Common myeloid progenitor, CD34-positive (primary cell): ENCODE results near the gene ZFR.
"Not testable (repeated sequence)": the region's sequence is repeated elsewhere in the genome, so short reads cannot be mapped to it uniquely, and the experiment has no call there.

Experiments used
- CTCF ChIA-PET: fragments of 350-600 bp; sonication (Branson Sonifier 250); formaldehyde crosslinking; loops from one replicate; lab custom pipeline; 2021; ENCODE audit warnings: antibody characterized with exemption; lab: Charles Lee
- POLR2A ChIA-PET: fragments of 350-600 bp; sonication (Branson Sonifier 250); formaldehyde crosslinking; loops from one replicate; lab custom pipeline; 2021; ENCODE audit warnings: antibody characterized with exemption; lab: Charles Lee
- DNase-seq, 3 donors: peaks; one replicate each; pipeline versions ENCODE4 v3.0.0 to v3.0.0-alpha.2; 2013
- H3K27ac ChIP-seq, 2 experiments: 1 replicate in 1 of 2; 2 replicates in 1 of 2; pipeline ENCODE4 v1.7.0; 2013; ENCODE audit warnings: inconsistent platforms in 2 of 2, low read length in 2 of 2, mild to moderate bottlenecking in 2 of 2, low read depth in 1 of 2, moderate library complexity in 1 of 2; ENCODE audit not compliant: severe bottlenecking in 2 of 2, insufficient read depth in 1 of 2, poor library complexity in 1 of 2
- H3K27me3 ChIP-seq, 5 experiments: replicated peaks in 2 of 5; 1 replicate in 3 of 5; 2 replicates in 2 of 5; pipeline versions ENCODE4 v1.6.1 to v1.7.0; 2013; ENCODE audit warnings: low read length in 4 of 5, mild to moderate bottlenecking in 2 of 5, moderate library complexity in 2 of 5, inconsistent platforms in 1 of 5; ENCODE audit not compliant: insufficient read depth in 5 of 5, control insufficient read depth in 4 of 5
- H3K36me3 ChIP-seq, 4 experiments: 1 replicate in 2 of 4; 2 replicates in 2 of 4; pipeline versions ENCODE4 v1.6.1 to v1.7.0; 2013; ENCODE audit warnings: low read length in 3 of 4, control low read depth in 1 of 4, mild to moderate bottlenecking in 1 of 4; ENCODE audit not compliant: control insufficient read depth in 4 of 4, insufficient read depth in 4 of 4
- H3K4me1 ChIP-seq, 4 experiments: 1 replicate in 3 of 4; 2 replicates in 1 of 4; pipeline versions ENCODE4 v1.6.1 to v1.7.1; 2013; ENCODE audit warnings: low read length in 3 of 4, mild to moderate bottlenecking in 3 of 4, control low read depth in 1 of 4, inconsistent platforms in 1 of 4, moderate library complexity in 1 of 4; ENCODE audit not compliant: control insufficient read depth in 4 of 4, insufficient read depth in 4 of 4; ENCODE audit errors: control extremely low read depth in 1 of 4
- H3K4me3 ChIP-seq, 7 experiments: 1 replicate in 4 of 7; 2 replicates in 3 of 7; pipeline versions ENCODE4 v1.5.1 to v1.7.0; 2013; ENCODE audit warnings: mild to moderate bottlenecking in 7 of 7, low read length in 6 of 7, moderate library complexity in 6 of 7, inconsistent platforms in 2 of 7, low read depth in 2 of 7, control low read depth in 1 of 7; ENCODE audit not compliant: insufficient read depth in 4 of 7, control insufficient read depth in 1 of 7; ENCODE audit errors: extremely low read depth in 1 of 7
- H3K9me3 ChIP-seq, 5 experiments: 1 replicate in 4 of 5; 2 replicates in 1 of 5; pipeline versions ENCODE4 v1.6.1 to v1.7.1; 2013; ENCODE audit warnings: low read length in 4 of 5, mild to moderate bottlenecking in 2 of 5, inconsistent platforms in 1 of 5, low read depth in 1 of 5, moderate library complexity in 1 of 5; ENCODE audit not compliant: control insufficient read depth in 4 of 5, insufficient read depth in 2 of 5; ENCODE audit errors: control extremely low read depth in 1 of 5
- WGBS: methylation state at CpG from one replicate; pipeline ENCODE4 v1.1.5; 2013; ENCODE audit not compliant: insufficient coverage; 5-methylcytosine and 5-hydroxymethylcytosine counted together

ZFR gene

GRCh38 chr5:32432633-32433032, 11.9 kb downstream of the ZFR start:
- Histone ChIP-seq H3K27me3 (no peaks in the 10 kb centered on the region), H3K27ac (no peak overlapping the region), H3K4me1 (peaks cover 0 to 5% (median 0%) of the 10 kb centered on the region in 4 experiments), H3K4me3 (no peak overlapping the region), H3K9me3 (peaks cover 0 to under 1% (median 0%) of the 10 kb centered on the region in 5 experiments), H3K36me3 (peaks cover 3 to 25% (median 12%) of the 10 kb centered on the region in 4 experiments)
- DNase-seq: no peak
- CTCF ChIA-PET: interaction anchor here (0.6 to 2.9 kb wide), 7 partner anchors 11 to 155 kb away, joined by 3 to 10 read pairs (median 3); no protein-coding TSS in a partner anchor
- WGBS: 95% methylated on average over 2 of the region's 3 CpGs
- POLR2A ChIA-PET: interaction anchor here (1.5 kb wide), 1 partner anchor 11 kb away, joined by 3 read pairs; no protein-coding TSS in a partner anchor

GRCh38 chr5:32430825-32431224, 13.7 kb downstream of the ZFR start:
- CTCF ChIA-PET, DNase-seq, H3K27me3 ChIP-seq, H3K4me3 ChIP-seq, H3K27ac ChIP-seq, H3K4me1 ChIP-seq, POLR2A ChIA-PET: not testable (repeated sequence)
- Histone ChIP-seq H3K36me3 (peaks cover 6 to 37% (median 19%) of the 10 kb centered on the region in 4 experiments), H3K9me3 (peaks cover 0 to 11% (median 5%) of the 10 kb centered on the region in 5 experiments)
- 100% methylated on average over 2 of the region's 4 CpGs for WGBS

GRCh38 chr5:32428426-32428825, 16.1 kb downstream of the ZFR start:
- Histone ChIP-seq H3K4me1 (peaks cover 0 to 5% (median 0%) of the 10 kb centered on the region in 4 experiments), H3K27ac (no peak overlapping the region), H3K4me3 (no peak overlapping the region), H3K9me3 (peaks cover 0 to 11% (median 5%) of the 10 kb centered on the region in 5 experiments), H3K27me3 (no peaks in the 10 kb centered on the region), H3K36me3 (peaks cover 6 to 37% (median 19%) of the 10 kb centered on the region in 4 experiments)
- ChIA-PET CTCF (interaction anchor here (0.7 to 1.6 kb wide), 2 partner anchors 8 to 161 kb away, joined by 3 read pairs; no protein-coding TSS in a partner anchor), POLR2A (interaction anchor here (0.6 kb wide), 1 partner anchor 279 kb away, joined by 3 read pairs; no protein-coding TSS in a partner anchor)
- WGBS: 94% methylated on average over 2 of the region's 4 CpGs
- DNase-seq: no peak

GRCh38 chr5:32426440-32427151, 17.9 kb downstream of the ZFR start:
- no peak overlapping the region for H3K27ac ChIP-seq
- H3K27me3 ChIP-seq: no peaks in the 10 kb centered on the region
- DNase-seq: no peak
- no peak overlapping the region for H3K4me3 ChIP-seq
- peaks cover 0 to 5% (median 0%) of the 10 kb centered on the region in 4 experiments for H3K4me1 ChIP-seq
- H3K9me3 ChIP-seq: peaks cover 0 to 11% (median 5%) of the 10 kb centered on the region in 5 experiments
- ChIA-PET POLR2A (no interaction called here), CTCF (interaction anchor here (1.3 to 1.6 kb wide), 2 partner anchors 11 to 163 kb away, joined by 3 read pairs; no protein-coding TSS in a partner anchor)
- WGBS: 100% methylated on average over 5 of the region's 7 CpGs
- peaks cover 6 to 32% (median 16%) of the 10 kb centered on the region in 4 experiments for H3K36me3 ChIP-seq

- H3K4me3 ChIP-seq: no peak overlapping the region
- peaks cover 4 to 26% (median 16%) of the 10 kb centered on the region in 4 experiments for H3K36me3 ChIP-seq
- CTCF ChIA-PET: interaction anchor here (1.6 to 2.0 kb wide), 2 partner anchors 14 to 35 kb away, joined by 3 to 5 read pairs; no protein-coding TSS in a partner anchor
- POLR2A ChIA-PET: no interaction called here
- peaks cover 0 to 11% (median 5%) of the 10 kb centered on the region in 5 experiments for H3K9me3 ChIP-seq
- no peak for DNase-seq
- H3K27ac ChIP-seq: no peak overlapping the region
- H3K4me1 ChIP-seq: peaks cover 0 to 3% (median 1%) of the 10 kb centered on the region in 4 experiments
- no peaks in the 10 kb centered on the region for H3K27me3 ChIP-seq
- WGBS: 93% methylated on average over 2 of the region's 4 CpGs
Measured at GRCh38 chr5:32422697-32423096, 21.8 kb downstream of the ZFR start.

GRCh38 chr5:32421075-32421474, 23.5 kb downstream of the ZFR start:
- Histone ChIP-seq H3K4me1 (peaks cover 0 to 3% (median 1%) of the 10 kb centered on the region in 4 experiments), H3K27me3 (no peaks in the 10 kb centered on the region), H3K4me3 (no peak overlapping the region), H3K9me3 (no peaks in the 10 kb centered on the region), H3K36me3 (peaks cover 5 to 27% (median 11%) of the 10 kb centered on the region in 4 experiments), H3K27ac (no peak overlapping the region)
- DNase-seq: no peak
- POLR2A ChIA-PET: no interaction called here
- CTCF ChIA-PET: interaction anchor here (0.9 to 2.1 kb wide), 4 partner anchors 12 to 173 kb away, joined by 3 to 10 read pairs (median 3); no protein-coding TSS in a partner anchor
